Bone marrow (tissue), 2 donors: ENCODE data around the gene RALGPS1.

Experiments used
- DNase-seq, 2 donors: peaks; one replicate each; lab custom pipeline; 2025; lab: John Stamatoyannopoulos, UW

RALGPS1 gene

DNA sequence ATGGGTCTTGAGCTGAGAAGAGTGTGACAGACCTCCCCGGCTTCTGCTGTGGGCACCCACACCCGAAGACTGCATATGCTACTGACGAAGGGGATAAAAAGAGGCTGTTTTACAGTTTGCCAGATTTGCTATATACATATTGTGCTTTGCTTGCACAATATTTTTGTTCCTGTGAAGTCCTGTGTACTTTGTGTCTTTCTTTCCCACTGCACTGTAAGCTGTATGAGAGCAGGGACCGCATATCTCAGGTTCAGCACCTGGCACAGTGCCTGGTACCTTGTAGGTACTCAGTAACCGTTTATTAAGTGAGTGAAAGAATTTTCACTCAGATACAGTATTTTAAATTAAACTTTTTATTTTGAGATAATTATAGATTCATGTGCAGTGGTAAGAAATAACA, 341.7 kb downstream of the RALGPS1 start:
- no peak for DNase-seq

DNA sequence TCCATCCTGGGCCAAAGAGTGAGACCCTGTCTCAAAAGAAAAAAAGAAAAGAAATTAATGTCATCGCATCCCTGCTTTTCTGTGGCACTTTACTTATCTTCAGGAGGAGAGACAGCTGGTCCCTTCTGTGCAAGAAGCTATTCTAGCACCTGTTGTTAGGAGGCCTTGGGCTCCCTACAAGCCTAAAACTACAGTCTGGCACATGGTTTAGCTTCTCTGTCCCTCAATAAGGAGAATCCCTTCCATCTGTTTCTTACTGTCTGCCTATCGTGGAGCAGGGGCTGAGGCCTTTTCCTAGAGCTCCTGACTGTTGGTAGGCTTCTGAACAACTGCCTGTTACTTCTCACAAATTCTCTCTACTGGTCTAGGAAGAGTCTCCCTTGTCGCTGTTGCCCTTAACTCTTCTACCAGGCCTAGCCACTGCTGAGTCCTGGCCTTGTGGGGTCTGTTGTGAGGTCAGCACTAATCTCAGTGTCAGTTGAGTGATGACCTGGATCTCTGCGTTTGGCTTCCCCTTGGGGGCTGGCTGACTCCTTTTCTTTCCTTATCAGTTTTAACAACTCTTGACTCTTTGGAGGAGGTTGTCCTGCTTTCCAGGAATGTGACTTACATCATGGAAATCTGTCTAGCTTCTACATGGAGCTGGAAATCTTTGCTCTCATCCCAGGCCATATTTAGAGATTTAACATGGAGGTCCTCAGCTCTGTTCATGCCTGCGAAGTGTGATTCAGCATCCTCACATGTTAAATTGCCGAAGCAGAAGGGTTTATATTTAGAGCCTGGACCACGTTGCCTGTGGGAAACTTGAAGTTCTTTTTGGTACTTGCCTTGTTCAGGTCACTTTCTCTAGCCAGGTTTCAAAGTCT, 344.3 kb downstream of the RALGPS1 start:
- DNase-seq: no peak

- DNase-seq: no peak
Measured at GRCh38 chr9:127262602-127263001, 348.0 kb downstream of the RALGPS1 start.

DNA sequence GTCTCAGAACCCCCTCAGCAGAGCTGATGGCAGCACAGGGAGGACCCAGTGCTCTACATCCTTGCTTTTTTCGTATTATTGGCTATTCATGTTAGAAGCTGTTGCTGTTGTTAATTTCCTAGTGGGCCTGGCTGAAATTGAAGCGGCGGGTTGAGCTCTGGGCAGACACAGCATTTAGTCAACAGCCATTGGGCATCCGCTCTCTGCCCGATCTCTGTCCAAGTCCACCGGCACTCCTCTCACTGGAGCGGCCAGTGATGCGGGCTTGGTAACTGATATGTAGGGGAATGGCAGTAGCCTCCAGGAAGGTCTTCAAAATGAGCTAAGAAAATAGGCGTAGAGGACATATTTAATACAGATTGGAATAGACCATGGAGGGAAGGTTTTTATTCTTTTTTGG, 348.7 kb downstream of the RALGPS1 start:
- no peak for DNase-seq

DNA sequence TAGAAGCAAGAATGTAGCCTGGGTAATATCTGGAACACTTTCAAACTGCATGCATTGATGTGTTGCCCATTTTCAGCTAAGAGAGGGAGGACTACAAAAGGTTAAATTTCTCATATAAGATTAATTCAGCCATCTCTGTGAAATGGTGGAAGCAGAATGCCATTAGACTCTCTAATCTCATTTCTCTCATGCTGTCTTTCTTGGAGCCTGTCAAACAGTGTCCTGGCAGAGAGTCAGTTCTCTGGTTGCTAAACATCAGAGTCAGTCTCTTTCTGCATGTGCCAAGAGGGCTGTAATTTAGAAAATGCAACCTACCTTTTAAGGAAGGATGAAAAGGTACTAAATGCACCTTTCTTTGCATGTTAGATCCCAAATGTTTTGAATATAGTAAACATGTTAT, 349.1 kb downstream of the RALGPS1 start:
- DNase-seq: no peak

DNA sequence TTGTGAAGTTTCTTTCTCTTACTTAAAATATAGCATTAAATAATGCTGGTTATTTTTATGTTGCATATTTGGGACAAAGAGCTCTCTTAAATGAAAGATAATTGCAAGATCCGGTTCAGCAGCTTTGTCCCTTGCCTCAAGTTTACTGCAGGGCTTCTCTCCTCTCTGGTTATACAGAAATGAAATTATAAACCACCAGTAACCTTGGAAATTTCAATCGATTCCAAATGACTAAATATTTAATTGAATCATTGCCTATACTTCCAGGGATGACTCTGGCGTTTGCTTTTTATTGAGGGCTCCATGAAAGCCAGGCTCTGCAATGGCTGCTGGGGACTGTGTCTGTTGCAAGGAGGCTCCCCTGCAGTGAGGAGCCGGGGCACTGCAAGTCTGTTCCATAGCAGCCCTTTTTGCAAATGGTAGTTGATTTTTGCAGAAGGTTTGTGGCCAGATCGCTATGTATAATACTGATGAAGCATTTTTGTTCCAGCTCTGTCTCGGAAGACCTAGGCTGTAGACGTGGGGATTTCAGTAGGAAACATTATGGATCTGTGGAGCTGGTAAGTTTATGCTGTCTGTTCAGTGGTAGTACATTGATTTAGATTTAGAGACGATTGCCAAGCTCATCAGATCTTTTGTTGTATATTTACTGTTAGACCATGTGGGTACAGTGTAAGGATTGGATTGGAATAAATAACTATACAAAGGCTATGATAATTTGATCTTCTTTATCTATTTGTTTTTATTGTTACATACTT, 350.1 kb downstream of the RALGPS1 start, which contains the start of gene GARNL3:
Gene GARNL3 (plus strand): TSS at position 313 of the 758 bp plus-strand sequence. CDS start 104 bp downstream, at position 417.
- no peak for DNase-seq

GRCh38 chr9:127267793-127268525, 353.4 kb downstream of the RALGPS1 start:
- DNase-seq: no peak

- DNase-seq: no peak
Measured at GRCh38 chr9:127269449-127269848, 354.9 kb downstream of the RALGPS1 start.
